A549 (cell line): ENCODE measurements around the gene POU6F1. TPM values are rescaled to one million over a fixed set of nuclear protein-coding genes. Genes with fewer than 3 reads are reported as not detected.

ENCODE experiments used
- ATAC-seq, 2 experiments: fragments of 200-7000 bp in 1 of 2; fragments of >200 bp in 1 of 2; cut with Nextera tagmentation in 1 of 2; cut with Tn5 transposase in 1 of 2; 3 replicates each; pipeline versions ENCODE4 v1.8.0 to v1.9.1; 2018 to 2020; ENCODE audit warnings: mild to moderate bottlenecking in 1 of 2, moderate library complexity in 1 of 2
- CTCF ChIA-PET: fragments of 300-600 bp; sonication (Branson Sonifier 250); formaldehyde crosslinking; extraction: SDS; loops from one replicate; lab custom pipeline; 2021; ENCODE audit warnings: antibody characterized with exemption, inconsistent platforms; lab: Yijun Ruan, JAX
- POLR2A ChIA-PET: fragments of 350-600 bp; formaldehyde crosslinking; extraction: SDS; loops from one replicate; lab custom pipeline; 2021; ENCODE audit warnings: antibody characterized with exemption, inconsistent platforms; lab: Yijun Ruan, JAX
- DNase-seq, 2 experiments: peaks; one replicate each; pipeline versions ENCODE4 v3.0.0 to v3.0.0-alpha.2; 2011 to 2016; ENCODE audit warnings: low read depth in 1 of 2, low spot score in 1 of 2
- FAIRE-seq: peaks from 2 replicates; lab custom pipeline; 2011; peaks lifted over from hg19 to GRCh38; lab: Jason Lieb, UNC
- H3K27ac ChIP-seq, 2 experiments: fragments of >200 bp; sonication (Bioruptor Twin); formaldehyde crosslinking; 3 replicates each; pipeline ENCODE4 v1.5.1; 2016 to 2017
- H3K4me1 ChIP-seq: fragments of >200 bp; sonication (Bioruptor Twin); formaldehyde crosslinking; 3 replicates; pipeline ENCODE4 v1.6.1; 2016
- H3K4me2 ChIP-seq: fragments of >200 bp; sonication (Bioruptor Twin); formaldehyde crosslinking; 3 replicates; pipeline ENCODE4 v1.6.1; 2016
- H3K4me3 ChIP-seq: fragments of >200 bp; sonication (Bioruptor Twin); formaldehyde crosslinking; 3 replicates; pipeline ENCODE4 v1.5.1; 2016
- H3K9me3 ChIP-seq: fragments of >200 bp; sonication (Bioruptor Twin); formaldehyde crosslinking; 3 replicates; pipeline ENCODE4 v1.6.1; 2016
- CBX8 ChIP-seq: fragments of 200-600 bp; sonication (generic); IDR thresholded peaks from 2 replicates; pipeline ENCODE4 v1.6.1; 2016
- CEBPB ChIP-seq, 2 experiments: fragments of >200 bp in 1 of 2; sonication (Bioruptor Twin) in 1 of 2; formaldehyde crosslinking in 1 of 2; IDR thresholded peaks; 2 replicates each; pipeline ENCODE4 v1.6.1; 2012 to 2016
- CHD4 ChIP-seq: fragments of 200-600 bp; sonication (generic); IDR thresholded peaks from 2 replicates; pipeline ENCODE4 v1.6.1; 2016; ENCODE audit warnings: antibody characterized with exemption, mild to moderate bottlenecking, borderline replicate concordance
- EHMT2 ChIP-seq: fragments of 200-600 bp; sonication (generic); IDR thresholded peaks from 2 replicates; pipeline ENCODE4 v1.6.1; 2016; ENCODE audit warnings: antibody characterized with exemption, low read depth, mild to moderate bottlenecking, moderate library complexity
- ESRRA ChIP-seq: fragments of 150-350 bp; IDR thresholded peaks from 2 replicates; pipeline ENCODE4 v1.6.1; 2014; ENCODE audit warnings: mild to moderate bottlenecking, low read length, borderline replicate concordance
- FOSB ChIP-seq: fragments of 250-450 bp; sonication (Bioruptor Pico); IDR thresholded peaks from 2 replicates; pipeline ENCODE4 v1.5.0; 2020; ENCODE audit warnings: mild to moderate bottlenecking, moderate library complexity
- GATA3 ChIP-seq: IDR thresholded peaks from 2 replicates; pipeline ENCODE4 v1.6.1; 2012; ENCODE audit warnings: borderline replicate concordance
- HEYL ChIP-seq: fragments of 250-450 bp; sonication (Bioruptor Pico); IDR thresholded peaks from 2 replicates; pipeline ENCODE4 v1.8.0; 2021; ENCODE audit warnings: mild to moderate bottlenecking, moderate library complexity
- HOXA7 ChIP-seq: fragments of 250-450 bp; sonication (Bioruptor Pico); IDR thresholded peaks from 2 replicates; pipeline ENCODE4 v1.5.0; 2020; ENCODE audit warnings: mild to moderate bottlenecking, moderate library complexity
- MAZ ChIP-seq: fragments of 150-350 bp; IDR thresholded peaks from 2 replicates; pipeline ENCODE4 v1.6.1; 2014; ENCODE audit warnings: antibody characterized with exemption, low read depth, low read length, borderline replicate concordance
- NFE2L2 ChIP-seq: fragments of 150-350 bp; conservative IDR thresholded peaks from 2 replicates; pipeline ENCODE4 v1.6.1; 2014; ENCODE audit warnings: low read length
- NPAS2 ChIP-seq: fragments of 250-450 bp; sonication (Bioruptor Pico); IDR thresholded peaks from 2 replicates; pipeline ENCODE4 v1.8.0; 2022; ENCODE audit warnings: mild to moderate bottlenecking, moderate library complexity, borderline replicate concordance
- PHF8 ChIP-seq: fragments of 200-600 bp; sonication (generic); IDR thresholded peaks from 2 replicates; pipeline ENCODE4 v1.6.1; 2016; ENCODE audit warnings: low read depth, mild to moderate bottlenecking, antibody characterized with exemption, moderate library complexity, borderline replicate concordance
- POLR2A ChIP-seq: IDR thresholded peaks from 2 replicates; pipeline ENCODE4 v1.6.1; 2012; ENCODE audit warnings: mild to moderate bottlenecking, low read length
- POLR2AphosphoS2 ChIP-seq: conservative IDR thresholded peaks from 2 replicates; pipeline ENCODE4 v1.6.1; 2012; ENCODE audit warnings: low read length, improper control_type of control experiment, inconsistent platforms
- RARB ChIP-seq: fragments of 250-450 bp; sonication (Bioruptor Pico); IDR thresholded peaks from 2 replicates; pipeline ENCODE4 v1.8.0; 2021; ENCODE audit warnings: mild to moderate bottlenecking, moderate library complexity
- RNF2 ChIP-seq: fragments of 200-600 bp; sonication (generic); IDR thresholded peaks from 2 replicates; pipeline ENCODE4 v1.6.1; 2016; ENCODE audit warnings: low read depth, mild to moderate bottlenecking, antibody characterized with exemption, moderate library complexity, borderline replicate concordance
- SMC3 ChIP-seq: fragments of >200 bp; sonication (Bioruptor Twin); formaldehyde crosslinking; IDR thresholded peaks from 3 replicates; pipeline ENCODE4 v1.6.1; 2018; ENCODE audit warnings: inconsistent platforms
- TFCP2L1 ChIP-seq: fragments of 250-450 bp; sonication (Bioruptor Pico); IDR thresholded peaks from 2 replicates; pipeline ENCODE4 v1.5.0; 2021; ENCODE audit warnings: mild to moderate bottlenecking
- ZFP36 ChIP-seq: fragments of 450-650 bp; IDR thresholded peaks from 2 replicates; pipeline ENCODE4 v1.6.1; 2014; ENCODE audit warnings: borderline replicate concordance; ENCODE audit not compliant: partially characterized antibody
- WGBS: methylation state at CpG from one replicate; pipeline ENCODE4 v1.1.6; 2017; ENCODE audit errors: missing lambda C conversion rate; 5-methylcytosine and 5-hydroxymethylcytosine counted together
- polyA plus RNA-seq, 4 experiments: library from polyadenylated mRNA; depleted of rRNA in 3 of 4; stranded (reverse); fragments of >200 nt; fragmentation: RNase III in 1 of 4; extraction: RNeasy Plus Mini Kit Qiagen cat#74134 plus additional on column Dnase treatment in 1 of 4; gene quantifications; 2 replicates in 3 of 4; 3 replicates in 1 of 4; pipeline ENCODE4 v1.2.3, GENCODE V29; 2011 to 2017
- TF ChIP-seq, protein P1 (sequence below): fragments of 450-650 bp; IDR thresholded peaks from 2 replicates; pipeline ENCODE4 v1.6.1; 2014; ENCODE audit warnings: antibody characterized with exemption
- TF ChIP-seq, protein P2 (sequence below): fragments of 150-350 bp; IDR thresholded peaks from 2 replicates; pipeline ENCODE4 v1.6.1; 2014; ENCODE audit warnings: low read depth, mild to moderate bottlenecking, low read length
- TF ChIP-seq, protein P3 (sequence below): fragments of >200 bp; sonication (Bioruptor Twin); formaldehyde crosslinking; IDR thresholded peaks from 2 replicates; pipeline ENCODE4 v1.6.1; 2016

POU6F1 gene
- polyA plus RNA-seq, 2 of the 4 experiments (the other 2 are of a cell fraction), result 0.58 to 1.3 TPM

DNA sequence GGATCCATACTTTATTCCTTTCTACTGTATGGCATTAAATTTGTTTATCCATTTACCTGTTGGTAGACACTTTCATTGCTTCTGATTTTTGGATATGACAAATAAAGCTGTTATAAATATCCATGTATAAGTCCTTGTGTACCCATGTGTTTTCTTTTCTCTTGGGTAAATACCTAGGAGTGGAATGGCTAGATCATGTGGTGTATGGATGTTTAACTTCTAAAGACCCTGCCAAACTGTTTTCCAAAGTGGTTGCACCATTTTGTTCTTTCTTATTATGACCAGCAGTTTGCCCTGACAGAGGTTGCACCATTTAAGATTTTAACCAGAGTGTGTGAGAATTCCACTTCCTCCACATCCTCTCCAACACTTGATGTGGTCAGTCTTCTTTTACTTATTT is 14.8 kb upstream of the POU6F1 start:
- Histone ChIP-seq H3K4me2 (no peak overlapping the region), H3K4me1 (no peaks in the 10 kb centered on the region), H3K27ac (no peak overlapping the region), H3K9me3 (no peaks in the 10 kb centered on the region), H3K4me3 (no peak overlapping the region)
- FAIRE-seq (no peak), ATAC-seq (no peak), DNase-seq (no peak)
- ChIA-PET CTCF (interaction anchor here (1.7 kb wide), 1 partner anchor 14 kb away, joined by 6 read pairs; the partner anchor contains the start of gene POU6F1), POLR2A (no interaction called here)
- TF ChIP-seq, protein P1, sequence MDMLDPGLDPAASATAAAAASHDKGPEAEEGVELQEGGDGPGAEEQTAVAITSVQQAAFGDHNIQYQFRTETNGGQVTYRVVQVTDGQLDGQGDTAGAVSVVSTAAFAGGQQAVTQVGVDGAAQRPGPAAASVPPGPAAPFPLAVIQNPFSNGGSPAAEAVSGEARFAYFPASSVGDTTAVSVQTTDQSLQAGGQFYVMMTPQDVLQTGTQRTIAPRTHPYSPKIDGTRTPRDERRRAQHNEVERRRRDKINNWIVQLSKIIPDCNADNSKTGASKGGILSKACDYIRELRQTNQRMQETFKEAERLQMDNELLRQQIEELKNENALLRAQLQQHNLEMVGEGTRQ, result no peak
- TF ChIP-seq GATA3 (no peak), ZFP36 (no peak), CHD4 (no peak), CBX8 (no peak), POLR2AphosphoS2 (no peak), NFE2L2 (no peak), FOSB (CRISPR knock-in tag) (no peak), RNF2 (no peak), HOXA7 (no peak), NPAS2 (no peak), TFCP2L1 (no peak), MAZ (no peak), PHF8 (no peak), EHMT2 (no peak), ESRRA (no peak)
- TF ChIP-seq, protein P2, sequence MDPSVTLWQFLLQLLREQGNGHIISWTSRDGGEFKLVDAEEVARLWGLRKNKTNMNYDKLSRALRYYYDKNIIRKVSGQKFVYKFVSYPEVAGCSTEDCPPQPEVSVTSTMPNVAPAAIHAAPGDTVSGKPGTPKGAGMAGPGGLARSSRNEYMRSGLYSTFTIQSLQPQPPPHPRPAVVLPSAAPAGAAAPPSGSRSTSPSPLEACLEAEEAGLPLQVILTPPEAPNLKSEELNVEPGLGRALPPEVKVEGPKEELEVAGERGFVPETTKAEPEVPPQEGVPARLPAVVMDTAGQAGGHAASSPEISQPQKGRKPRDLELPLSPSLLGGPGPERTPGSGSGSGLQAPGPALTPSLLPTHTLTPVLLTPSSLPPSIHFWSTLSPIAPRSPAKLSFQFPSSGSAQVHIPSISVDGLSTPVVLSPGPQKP, result no peak
- TF ChIP-seq, protein P3, sequence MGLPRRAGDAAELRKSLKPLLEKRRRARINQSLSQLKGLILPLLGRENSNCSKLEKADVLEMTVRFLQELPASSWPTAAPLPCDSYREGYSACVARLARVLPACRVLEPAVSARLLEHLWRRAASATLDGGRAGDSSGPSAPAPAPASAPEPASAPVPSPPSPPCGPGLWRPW, result no peak

DNA sequence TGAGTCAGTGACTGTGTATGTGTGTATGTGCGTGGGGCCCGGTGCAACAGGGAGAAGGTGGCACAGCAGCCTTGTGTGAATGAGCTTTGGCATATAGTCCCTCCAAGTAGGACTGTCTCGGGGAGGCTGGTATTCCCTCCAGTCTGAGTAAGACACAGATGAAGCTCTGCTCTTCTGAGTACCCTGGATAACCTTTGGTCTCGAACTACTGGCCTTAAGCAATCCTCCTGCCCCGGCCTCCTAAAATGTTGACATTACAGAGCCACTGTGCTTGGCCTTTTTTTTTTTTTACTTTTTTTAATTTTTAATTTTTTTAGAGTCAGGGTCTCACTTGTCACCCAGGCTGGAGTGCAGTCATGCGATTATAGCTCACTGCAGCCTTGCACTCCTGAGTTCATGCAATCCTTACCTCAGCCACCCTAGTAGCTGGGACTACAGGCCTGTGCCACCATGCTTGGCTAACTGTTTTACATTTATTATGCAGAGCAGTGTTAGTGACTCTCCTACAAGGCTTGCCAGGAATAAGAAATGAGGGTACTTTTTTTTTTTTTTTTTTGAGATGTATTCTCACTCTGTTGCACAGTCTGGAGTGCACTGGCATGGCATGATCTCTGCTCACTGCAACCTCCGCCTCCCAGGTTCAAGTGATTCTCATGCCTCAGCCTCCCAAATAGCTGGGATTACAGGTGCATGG is 11.4 kb upstream of the POU6F1 start:
- Histone ChIP-seq H3K4me1 (no peaks in the 10 kb centered on the region), H3K27ac (no peak overlapping the region), H3K4me2 (no peak overlapping the region), H3K9me3 (no peaks in the 10 kb centered on the region), H3K4me3 (no peak overlapping the region)
- ATAC-seq (peak in 1 of 2 experiments; percentile 20; a peak in 1 of 6 replicates), DNase-seq (no peak), FAIRE-seq (no peak)
- ChIA-PET CTCF (interaction anchor here (1.1 to 2.4 kb wide), 6 partner anchors 9 to 112 kb away, joined by 3 to 7 read pairs (median 4); partner anchors contain the start of gene DAZAP2), POLR2A (interaction anchor here (1.4 to 2.3 kb wide), 2 partner anchors 9 to 146 kb away, joined by 6 to 12 read pairs; partner anchors contain the start of genes CSRNP2 and DAZAP2)
- WGBS, result 91% methylated on average over 7 of the region's 7 CpGs
- no peak for TF ChIP-seq SMC3
- no peak for TF ChIP-seq POLR2A
- no peak for TF ChIP-seq HEYL
- TF ChIP-seq CEBPB (IDR thresholded peaks at IDR 0.05), result no peak
- TF ChIP-seq, protein P1, result no peak
- TF ChIP-seq NFE2L2, result no peak
- TF ChIP-seq, protein P3, result no peak
- no peak for TF ChIP-seq RARB (CRISPR knock-in tag)
